COLO668 (cell line): ENCODE measurements around the gene C5orf58.

Experiments
- DNase-seq: peaks from one replicate; lab custom pipeline; 2025; ENCODE audit not compliant: unreplicated experiment; lab: John Stamatoyannopoulos, UW

Gene C5orf58, protein sequence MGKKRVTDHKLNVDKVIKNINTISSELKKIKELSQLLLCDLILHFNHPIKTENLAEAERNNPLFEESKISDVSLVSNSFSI

DNA sequence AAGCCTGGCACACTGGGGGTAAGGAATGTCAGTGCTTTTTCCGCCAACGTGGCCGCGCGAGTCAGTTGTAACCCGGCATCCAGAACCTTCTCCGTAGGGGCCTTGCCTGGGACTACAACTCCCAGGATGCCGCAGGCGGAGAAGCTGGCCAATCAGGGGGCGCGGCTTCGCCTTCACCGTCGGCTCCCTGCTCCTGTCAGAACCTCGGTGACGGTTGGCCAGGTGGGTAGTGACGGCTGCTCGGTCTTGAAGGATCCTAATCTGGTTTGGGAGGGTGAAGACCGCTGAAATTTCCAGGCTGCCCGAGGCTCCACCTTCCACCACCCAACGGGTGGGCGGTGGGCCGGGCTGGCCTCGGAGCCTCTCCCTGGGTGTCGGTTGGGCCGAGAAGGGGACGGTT is at the start of gene C5orf58:
TSS of gene C5orf58 (plus strand) at position 200 of the 400 bp plus-strand sequence. CDS start 1,992 bp downstream, outside the sequence.
- no peak for DNase-seq

GRCh38 chr5:170183816-170184687 is 48.7 kb upstream of the C5orf58 start:
- peak; percentile 17 for DNase-seq

- DNase-seq: no peak
These were observed 48.0 kb upstream of the C5orf58 start for GRCh38 chr5:170184737-170185136.

DNA sequence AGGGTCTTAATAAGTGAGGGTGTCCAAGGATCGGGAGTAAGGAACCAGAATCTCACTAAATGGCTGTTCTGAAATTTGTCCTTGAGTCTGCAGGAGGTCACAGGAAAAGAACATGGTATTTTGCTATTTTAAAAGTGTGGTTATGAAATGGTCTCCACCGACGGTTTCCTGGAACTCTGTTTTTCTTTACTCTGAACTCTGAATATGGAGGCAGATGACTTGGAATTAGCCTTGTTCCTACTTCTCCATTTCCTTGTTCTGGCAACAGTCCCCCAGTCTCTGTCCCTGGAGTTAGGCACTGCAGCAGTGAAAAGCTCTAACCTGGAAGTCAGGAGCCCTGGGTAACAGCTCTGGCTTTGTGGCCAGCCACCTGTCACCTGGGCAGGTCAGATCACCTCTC is 46.6 kb upstream of the C5orf58 start:
- no peak for DNase-seq

DNA sequence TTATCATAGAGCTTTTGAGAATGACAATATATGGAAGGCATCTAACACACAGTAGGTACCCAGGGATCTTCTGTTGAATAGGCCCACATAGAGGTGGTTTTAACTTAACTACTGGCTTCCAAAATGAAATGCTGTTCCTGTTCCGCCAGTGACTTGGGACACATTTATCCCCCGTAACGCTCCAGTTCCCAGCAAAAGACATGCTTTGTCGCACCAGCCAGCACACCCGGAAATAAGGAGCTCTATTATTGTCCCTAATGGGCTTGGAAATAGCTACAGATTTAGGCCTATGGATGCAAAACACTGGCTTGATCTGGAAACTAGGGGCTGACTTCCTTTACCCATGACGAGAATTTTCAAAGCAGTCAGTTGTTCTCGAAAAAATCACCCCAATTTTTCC is 45.9 kb upstream of the C5orf58 start:
- no peak for DNase-seq

DNA sequence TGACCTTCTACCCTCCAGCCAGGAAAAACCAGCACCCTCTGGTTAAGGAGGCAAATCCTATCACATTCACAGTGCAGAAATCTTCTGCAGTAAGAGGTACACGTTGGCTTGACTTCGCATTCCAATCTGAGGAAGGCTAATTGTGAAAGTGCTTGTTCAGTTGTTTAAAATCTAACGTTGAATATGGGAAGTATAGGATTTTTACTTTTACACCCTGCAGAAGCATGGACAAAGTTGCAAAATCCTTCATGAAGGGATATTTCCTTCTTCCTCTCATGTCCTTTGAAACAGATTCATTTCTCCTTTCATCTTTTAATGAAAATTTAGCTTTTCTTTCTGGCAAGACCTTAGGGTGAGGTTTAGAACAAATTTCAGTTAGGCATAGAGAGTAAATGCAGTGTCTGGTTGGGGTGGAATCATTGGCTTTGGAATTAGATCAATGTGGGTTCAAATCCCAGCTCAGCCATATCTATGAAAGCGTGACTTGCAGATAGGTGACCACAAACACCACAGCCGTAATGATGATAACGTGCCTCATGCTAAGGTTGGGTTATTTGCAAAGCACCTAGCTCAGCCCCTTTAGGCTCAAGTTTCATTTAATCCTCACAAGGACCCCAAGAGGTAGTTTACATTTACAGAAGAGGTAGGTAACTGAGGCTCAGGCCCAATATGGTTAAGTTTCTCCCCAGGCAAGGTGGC is 42.2 kb upstream of the C5orf58 start:
- DNase-seq: no peak

- no peak for DNase-seq
These were observed 40.0 kb upstream of the C5orf58 start for GRCh38 chr5:170192829-170193228.

- DNase-seq: no peak
These were observed 36.8 kb upstream of the C5orf58 start for GRCh38 chr5:170195961-170196360.

DNA sequence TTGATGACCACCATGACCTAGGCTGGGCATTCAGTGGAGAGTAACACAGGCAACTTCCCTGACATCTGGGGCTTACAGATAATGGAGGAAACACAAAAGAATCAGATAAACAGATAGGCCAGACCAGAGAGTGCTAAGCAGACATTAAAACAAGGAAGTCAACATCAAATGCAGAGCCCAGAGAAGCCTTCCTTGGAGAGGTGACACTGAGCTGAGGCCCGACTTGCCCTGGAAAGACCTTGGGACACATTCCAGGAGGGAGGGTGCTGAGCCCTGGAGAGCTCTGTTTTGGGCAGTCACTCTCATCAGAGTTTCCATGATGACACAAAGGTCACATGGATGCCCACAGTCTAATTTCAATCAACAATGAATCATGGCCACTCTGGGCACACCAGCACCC is 31.9 kb upstream of the C5orf58 start:
- DNase-seq: no peak

GRCh38 chr5:170201311-170201710 is 31.5 kb upstream of the C5orf58 start:
- no peak for DNase-seq

DNA sequence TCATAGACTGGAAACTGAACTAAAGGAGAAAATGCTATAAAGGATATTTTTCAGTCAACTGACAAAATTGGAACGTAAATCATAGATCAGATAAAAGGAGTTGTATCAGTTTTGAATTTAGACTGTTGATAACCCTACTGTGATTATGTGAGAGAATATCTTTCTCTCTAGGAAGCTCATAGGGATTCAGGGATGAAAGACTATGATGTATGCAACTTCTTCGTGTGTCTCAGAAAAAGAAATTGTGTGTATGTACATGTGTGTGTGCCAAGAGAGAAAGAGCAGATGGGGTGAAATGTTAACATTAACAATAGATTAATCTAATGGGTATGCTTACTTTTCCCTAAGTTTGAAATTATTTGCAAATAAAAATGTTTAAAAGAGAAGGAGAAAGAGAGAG is 30.7 kb upstream of the C5orf58 start:
- no peak for DNase-seq

DNA sequence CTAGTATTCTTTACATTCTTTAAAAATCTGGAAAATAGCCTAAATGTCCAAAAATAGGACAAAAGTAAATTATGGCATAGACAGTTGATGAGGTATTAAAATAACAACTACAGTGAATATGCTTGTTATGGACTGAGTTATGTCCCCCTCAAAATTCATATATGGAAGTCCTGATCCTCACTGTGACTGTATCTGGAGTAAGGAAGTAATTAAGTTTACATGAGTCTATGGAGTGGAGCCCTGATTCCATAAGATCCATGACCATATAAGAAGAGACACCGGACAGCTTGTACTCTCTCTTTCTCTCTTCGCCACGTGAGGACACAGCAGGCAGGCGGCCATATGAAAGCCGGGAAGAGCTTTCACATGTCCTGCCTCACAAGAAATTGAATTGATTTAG is 28.6 kb upstream of the C5orf58 start:
- no peak for DNase-seq

DNA sequence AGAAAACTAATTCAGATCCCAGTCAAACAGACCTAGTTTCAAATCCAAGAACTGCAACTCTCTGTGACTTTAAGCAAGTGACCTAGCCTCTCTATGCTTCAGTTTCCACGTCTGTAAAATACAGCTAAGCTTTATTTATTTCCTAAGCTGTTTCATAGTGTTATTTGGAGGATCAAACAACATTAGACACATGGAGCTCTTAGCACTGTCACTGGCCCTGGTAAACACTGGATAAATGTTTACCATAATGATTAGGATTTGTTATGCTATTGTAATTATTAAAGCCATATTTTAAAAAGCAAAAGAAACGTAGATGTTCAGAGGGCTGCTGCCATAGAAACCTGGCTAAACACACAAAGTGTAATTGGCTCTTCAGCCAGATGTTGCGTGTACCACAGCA is 26.6 kb upstream of the C5orf58 start:
- no peak for DNase-seq

GRCh38 chr5:170206958-170207357 is 25.8 kb upstream of the C5orf58 start:
- DNase-seq: no peak

GRCh38 chr5:170211575-170212334 is 21.0 kb upstream of the C5orf58 start:
- no peak for DNase-seq

GRCh38 chr5:170216257-170216864 is 16.4 kb upstream of the C5orf58 start:
- no peak for DNase-seq

DNA sequence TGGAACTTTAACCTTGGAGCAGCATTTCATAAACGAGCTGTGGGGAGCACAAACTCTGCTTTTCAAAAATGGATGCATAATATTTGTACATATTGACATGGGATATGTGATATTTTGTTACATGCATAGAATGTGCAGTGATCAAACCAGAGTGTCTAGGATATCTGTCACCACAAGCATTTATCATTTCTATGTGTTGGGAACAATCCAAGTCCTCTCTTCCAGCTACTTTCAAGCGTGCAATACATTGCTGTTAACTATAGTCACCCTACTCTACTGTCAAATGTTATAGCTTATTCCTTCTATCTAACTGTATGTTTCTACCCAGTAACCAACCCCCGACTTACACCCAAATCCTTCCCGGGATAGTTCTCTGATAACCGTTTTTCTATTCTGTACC is 15.0 kb upstream of the C5orf58 start:
- DNase-seq: no peak

DNA sequence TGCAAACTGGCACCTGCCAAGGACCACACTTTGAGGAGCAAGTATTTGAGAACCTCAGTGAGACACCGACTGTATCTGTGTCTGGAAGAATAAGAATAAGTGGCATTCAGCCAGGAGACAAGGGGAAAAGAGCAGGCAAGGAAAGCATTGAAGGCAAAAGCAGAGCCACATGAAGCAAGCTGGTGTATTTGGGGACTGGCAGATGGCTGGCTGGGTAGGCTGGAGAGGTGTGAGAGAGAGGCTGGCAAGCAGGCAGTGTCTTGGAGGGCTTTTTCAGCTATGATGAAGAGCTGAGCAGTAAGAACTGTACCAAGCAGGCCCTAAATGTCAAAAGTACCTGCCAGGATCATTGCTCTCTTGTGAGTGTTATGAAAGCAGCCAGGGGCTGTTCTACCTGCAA is 14.1 kb upstream of the C5orf58 start:
- DNase-seq: no peak

GRCh38 chr5:170219615-170220014 is 13.2 kb upstream of the C5orf58 start:
- no peak for DNase-seq

DNA sequence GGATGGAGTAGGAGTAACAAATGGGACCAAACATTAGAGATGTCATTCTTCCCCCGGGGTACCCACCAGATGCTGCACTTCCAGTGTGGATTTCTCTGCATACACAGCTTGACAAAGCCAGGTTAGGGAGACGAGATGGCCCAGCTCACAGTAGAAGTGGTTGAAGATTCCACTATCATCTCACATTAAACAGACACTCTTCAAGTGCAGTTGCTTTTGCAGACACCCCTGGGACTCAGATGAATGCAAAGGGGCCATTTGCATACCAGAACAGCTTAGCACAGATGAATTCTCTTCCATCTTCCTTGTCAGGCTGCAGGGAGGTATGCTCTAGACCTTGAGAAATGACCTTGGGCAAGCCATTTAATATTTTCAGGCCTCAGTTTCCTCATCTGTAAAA is 12.6 kb upstream of the C5orf58 start:
- no peak for DNase-seq

DNA sequence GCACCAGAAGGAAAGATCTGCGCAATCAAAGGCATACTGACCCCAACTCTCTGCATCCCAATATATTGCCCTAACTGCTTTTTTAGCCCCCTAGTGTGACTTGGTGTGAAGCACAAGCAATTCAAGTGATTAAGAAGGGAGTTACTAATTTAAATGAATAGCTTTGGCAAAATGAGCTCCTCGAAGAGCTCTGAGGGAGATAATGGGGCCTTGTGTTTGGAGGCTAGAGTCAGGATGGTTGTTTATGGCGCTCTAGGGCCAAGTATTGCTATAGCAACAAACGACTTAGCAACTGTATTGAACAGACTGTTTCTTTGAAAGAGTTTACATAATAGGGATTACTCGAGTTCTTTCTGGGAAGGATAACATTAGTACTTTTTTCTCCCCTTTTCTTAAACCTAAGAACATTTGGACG is 11.5 kb upstream of the C5orf58 start:
- DNase-seq: no peak
